Trophoblast cell (in vitro differentiated cells and primary cell): ENCODE results near the gene PXDN.

Experiments
- DNase-seq, 2 donors: peaks; one replicate each; pipeline ENCODE4 v3.0.0-alpha.2; 2016
- H2AFZ ChIP-seq: 2 replicates; pipeline ENCODE4 v1.6.1; 2013; ENCODE audit warnings: low read length, moderate library complexity, mild to moderate bottlenecking; ENCODE audit not compliant: insufficient read depth, poor library complexity
- H2AK5ac ChIP-seq: 2 replicates; pipeline ENCODE4 v1.6.1; 2013; ENCODE audit warnings: mild to moderate bottlenecking, low read length
- H2BK120ac ChIP-seq: 2 replicates; pipeline ENCODE4 v1.6.1; 2013; ENCODE audit warnings: low read length, mild to moderate bottlenecking, moderate library complexity; ENCODE audit not compliant: insufficient read depth, poor library complexity
- H2BK12ac ChIP-seq: 2 replicates; pipeline ENCODE4 v1.6.1; 2013; ENCODE audit warnings: mild to moderate bottlenecking, low read length, moderate library complexity
- H2BK5ac ChIP-seq: 2 replicates; pipeline ENCODE4 v1.6.1; 2013; ENCODE audit warnings: low read length, low read depth, moderate library complexity, mild to moderate bottlenecking; ENCODE audit not compliant: poor library complexity
- H3K14ac ChIP-seq: 2 replicates; pipeline ENCODE4 v1.6.1; 2013; ENCODE audit warnings: mild to moderate bottlenecking, low read length
- H3K18ac ChIP-seq: 2 replicates; pipeline ENCODE4 v1.6.1; 2013; ENCODE audit warnings: mild to moderate bottlenecking, low read length
- H3K23ac ChIP-seq: 2 replicates; pipeline ENCODE4 v1.6.1; 2013; ENCODE audit warnings: low read length
- H3K27ac ChIP-seq: 2 replicates; pipeline ENCODE4 v1.5.1; 2013; ENCODE audit warnings: low read depth, mild to moderate bottlenecking, inconsistent platforms, low read length, moderate library complexity
- H3K27me3 ChIP-seq: 2 replicates; pipeline ENCODE4 v1.6.1; 2013; ENCODE audit warnings: inconsistent platforms, mild to moderate bottlenecking, low read length, moderate library complexity; ENCODE audit not compliant: insufficient read depth
- H3K36me3 ChIP-seq, 2 experiments: 1 replicate in 1 of 2; 2 replicates in 1 of 2; pipeline ENCODE4 v1.6.1; 2013; ENCODE audit warnings: low read length in 2 of 2, mild to moderate bottlenecking in 2 of 2, moderate library complexity in 1 of 2; ENCODE audit not compliant: insufficient read depth in 2 of 2, control insufficient read depth in 1 of 2
- H3K4ac ChIP-seq: 2 replicates; pipeline ENCODE4 v1.6.1; 2013; ENCODE audit warnings: low read depth, mild to moderate bottlenecking, low read length, moderate library complexity
- H3K4me1 ChIP-seq, 2 experiments: 1 replicate in 1 of 2; 2 replicates in 1 of 2; pipeline ENCODE4 v1.6.1; 2013; ENCODE audit warnings: low read length in 2 of 2, mild to moderate bottlenecking in 2 of 2, moderate library complexity in 1 of 2; ENCODE audit not compliant: insufficient read depth in 2 of 2, control insufficient read depth in 1 of 2
- H3K4me2 ChIP-seq: 2 replicates; pipeline ENCODE4 v1.6.1; 2013; ENCODE audit warnings: inconsistent platforms, mild to moderate bottlenecking, low read length, moderate library complexity
- H3K4me3 ChIP-seq: 2 replicates; pipeline ENCODE4 v1.5.1; 2013; ENCODE audit warnings: mild to moderate bottlenecking, low read depth, low read length, inconsistent platforms
- H3K79me1 ChIP-seq: one replicate; pipeline ENCODE4 v1.6.1; 2013; ENCODE audit warnings: low read length
- H3K79me2 ChIP-seq: 2 replicates; pipeline ENCODE4 v1.6.1; 2013; ENCODE audit warnings: low read length, mild to moderate bottlenecking; ENCODE audit not compliant: control insufficient read depth, insufficient read depth, poor library complexity
- H3K9ac ChIP-seq: 2 replicates; pipeline ENCODE4 v1.6.1; 2013; ENCODE audit warnings: mild to moderate bottlenecking, low read length
- H3K9me3 ChIP-seq: 2 replicates; pipeline ENCODE4 v1.6.1; 2013; ENCODE audit warnings: low read depth, mild to moderate bottlenecking, control low read depth, inconsistent platforms, low read length; ENCODE audit not compliant: insufficient read depth
- H4K12ac ChIP-seq: 2 replicates; pipeline ENCODE4 v1.6.1; 2013; ENCODE audit warnings: low read depth, mild to moderate bottlenecking, low read length, moderate library complexity
- H4K8ac ChIP-seq: 2 replicates; pipeline ENCODE4 v1.6.1; 2013; ENCODE audit warnings: low read depth, mild to moderate bottlenecking, low read length, moderate library complexity
- H4K91ac ChIP-seq: one replicate; pipeline ENCODE4 v1.6.1; 2013; ENCODE audit warnings: low read depth, mild to moderate bottlenecking, low read length, moderate library complexity
- whole genome bisulfite sequencing: extraction: QIAGEN DNeasy Blood & Tissue Kit; methylation state at CpG from one replicate; pipeline ENCODE4 v1.1.7; 2013; ENCODE audit warnings: missing lambda C conversion rate; ENCODE audit not compliant: insufficient read length, insufficient coverage; ENCODE audit errors: extremely low coverage; 5-methylcytosine and 5-hydroxymethylcytosine counted together

Gene PXDN

DNA sequence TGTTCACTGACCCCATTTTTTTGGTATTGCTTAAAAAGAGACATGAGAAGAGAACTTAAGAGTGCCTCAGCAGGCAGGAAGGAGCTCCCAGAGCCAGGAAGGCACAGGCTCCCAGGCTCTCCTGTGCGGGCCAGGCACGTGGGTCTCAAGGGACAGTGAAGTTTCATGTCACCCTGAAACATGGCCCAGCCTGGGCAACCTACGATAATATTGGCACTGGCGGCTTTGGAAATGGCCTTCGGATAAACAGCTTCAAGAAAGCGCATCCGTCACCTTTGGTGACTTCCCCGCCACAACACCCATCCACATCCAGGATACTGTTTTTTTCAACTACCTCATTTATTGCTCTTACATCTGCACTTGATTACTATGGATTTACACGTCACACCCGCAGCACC lies 30.5 kb downstream of the PXDN start:
- no peak for DNase-seq

GRCh38 chr2:1713142-1713838 lies 31.0 kb downstream of the PXDN start:
- Histone ChIP-seq H3K27me3 (no peaks in the 10 kb centered on the region), H4K91ac (no peak overlapping the region), H3K4me3 (peak overlapping the region; percentile 20), H2BK5ac (no peak overlapping the region), H3K79me1 (peaks cover 5% of the 10 kb centered on the region), H2BK120ac (no peak overlapping the region), H3K23ac (no peak overlapping the region), H3K4me1 (peaks cover 21 to 31% of the 10 kb centered on the region in 2 experiments), H3K79me2 (peaks cover 10% of the 10 kb centered on the region), H3K4me2 (no peak overlapping the region), H4K12ac (no peak overlapping the region), H3K4ac (peak overlapping the region; percentile 73), H3K27ac (no peak overlapping the region), H3K36me3 (peaks cover 2 to 9% of the 10 kb centered on the region in 2 experiments), H2AK5ac (no peak overlapping the region), H3K9ac (peak overlapping the region; percentile 38), H2BK12ac (no peak overlapping the region), H4K8ac (no peak overlapping the region), H2AFZ (no peak overlapping the region), H3K9me3 (peaks cover 2% of the 10 kb centered on the region), H3K14ac (no peak overlapping the region), H3K18ac (peak overlapping the region; percentile 25)
- WGBS: no CpG with 5 or more reads among the region's 22 CpGs
- no peak for DNase-seq

More for the DNA sequence above, 30.5 kb downstream of the PXDN start:
- peaks cover 2 to 5% of the 10 kb centered on the region in 2 experiments for H3K36me3 ChIP-seq
- no peak overlapping the region for H3K9ac ChIP-seq
- no CpG with 5 or more reads among the region's 10 CpGs for WGBS
- H2AK5ac ChIP-seq: no peak overlapping the region
- H3K27me3 ChIP-seq: no peaks in the 10 kb centered on the region
- no peak overlapping the region for H3K4me3 ChIP-seq
- peak overlapping the region; percentile 26 for H3K4ac ChIP-seq
- H3K4me2 ChIP-seq: no peak overlapping the region
- peaks cover 5% of the 10 kb centered on the region for H3K79me1 ChIP-seq
- no peak overlapping the region for H4K91ac ChIP-seq
- H4K12ac ChIP-seq: no peak overlapping the region
- no peak overlapping the region for H2AFZ ChIP-seq
- H2BK12ac ChIP-seq: no peak overlapping the region
- H3K14ac ChIP-seq: no peak overlapping the region
- peaks cover 17 to 26% of the 10 kb centered on the region in 2 experiments for H3K4me1 ChIP-seq
- peak overlapping the region; percentile 25 for H3K18ac ChIP-seq
- no peak overlapping the region for H4K8ac ChIP-seq
- peaks cover 3% of the 10 kb centered on the region for H3K9me3 ChIP-seq
- no peak overlapping the region for H3K27ac ChIP-seq
- no peak overlapping the region for H3K23ac ChIP-seq
- H2BK120ac ChIP-seq: no peak overlapping the region
- no peak overlapping the region for H2BK5ac ChIP-seq
- H3K79me2 ChIP-seq: peaks cover 10% of the 10 kb centered on the region

DNA sequence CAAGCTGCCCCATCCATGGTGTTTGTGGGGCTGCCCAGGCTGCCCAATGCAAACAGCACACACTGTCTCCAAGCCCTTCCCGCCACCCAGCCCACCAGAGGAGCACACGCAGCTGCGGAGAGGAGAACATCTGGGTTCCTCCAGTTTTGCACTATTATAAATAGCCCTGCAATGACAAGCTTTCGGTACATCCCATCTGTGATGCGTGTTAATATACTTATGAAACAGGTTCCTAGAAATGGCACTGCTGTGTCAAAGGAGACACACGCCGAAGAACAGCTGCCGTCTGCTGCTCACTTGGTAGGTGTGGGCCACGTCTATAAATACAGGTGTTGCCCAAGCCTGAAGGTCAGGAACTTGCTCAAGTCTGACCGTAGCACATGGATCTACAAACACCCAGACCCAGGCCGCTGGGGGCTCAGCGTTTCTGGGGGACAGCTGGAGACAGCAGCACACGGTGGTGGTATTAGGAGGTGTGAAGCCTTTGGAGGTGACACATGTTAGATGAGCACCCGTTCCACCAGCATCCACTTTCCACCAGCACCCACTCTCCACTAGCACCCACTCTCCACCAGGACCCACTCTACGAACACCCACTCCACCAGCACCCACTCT lies 34.3 kb downstream of the PXDN start:
- no peak overlapping the region for H3K27ac ChIP-seq
- H3K4me2 ChIP-seq: no peak overlapping the region
- H3K4me3 ChIP-seq: no peak overlapping the region
- peak overlapping the region; percentile 27 for H3K18ac ChIP-seq
- H3K27me3 ChIP-seq: no peaks in the 10 kb centered on the region
- H2AFZ ChIP-seq: no peak overlapping the region
- H2BK5ac ChIP-seq: no peak overlapping the region
- no CpG with 5 or more reads among the region's 15 CpGs for WGBS
- H2AK5ac ChIP-seq: no peak overlapping the region
- H3K14ac ChIP-seq: no peak overlapping the region
- H3K79me1 ChIP-seq: no peaks in the 10 kb centered on the region
- peaks cover 3% of the 10 kb centered on the region for H3K9me3 ChIP-seq
- H3K23ac ChIP-seq: no peak overlapping the region
- H3K36me3 ChIP-seq: peaks cover 2 to 11% of the 10 kb centered on the region in 2 experiments
- peak overlapping the region; percentile 9 for H3K4ac ChIP-seq
- peaks cover 8% of the 10 kb centered on the region for H3K79me2 ChIP-seq
- no peak overlapping the region for H4K91ac ChIP-seq
- no peak overlapping the region for H2BK12ac ChIP-seq
- H4K8ac ChIP-seq: no peak overlapping the region
- DNase-seq: no peak
- H4K12ac ChIP-seq: no peak overlapping the region
- H3K9ac ChIP-seq: no peak overlapping the region
- no peak overlapping the region for H2BK120ac ChIP-seq
- H3K4me1 ChIP-seq: peaks cover 16 to 23% of the 10 kb centered on the region in 2 experiments

- no peak for DNase-seq
- H4K91ac ChIP-seq: no peak overlapping the region
- no peak overlapping the region for H2BK5ac ChIP-seq
- H2BK12ac ChIP-seq: no peak overlapping the region
- peaks cover 19 to 27% of the 10 kb centered on the region in 2 experiments for H3K4me1 ChIP-seq
- H3K4ac ChIP-seq: no peak overlapping the region
- no peak overlapping the region for H4K8ac ChIP-seq
- H2AK5ac ChIP-seq: no peak overlapping the region
- no peak overlapping the region for H3K18ac ChIP-seq
- no peak overlapping the region for H3K23ac ChIP-seq
- H3K27ac ChIP-seq: no peak overlapping the region
- H3K14ac ChIP-seq: no peak overlapping the region
- H3K9me3 ChIP-seq: peaks cover 2% of the 10 kb centered on the region
- no peak overlapping the region for H3K4me2 ChIP-seq
- no peak overlapping the region for H2BK120ac ChIP-seq
- peaks cover 7% of the 10 kb centered on the region for H3K79me2 ChIP-seq
- H3K79me1 ChIP-seq: no peaks in the 10 kb centered on the region
- H2AFZ ChIP-seq: no peak overlapping the region
- no peak overlapping the region for H4K12ac ChIP-seq
- H3K9ac ChIP-seq: no peak overlapping the region
- peaks cover 2 to 9% of the 10 kb centered on the region in 2 experiments for H3K36me3 ChIP-seq
- H3K4me3 ChIP-seq: no peak overlapping the region
- no CpG with 5 or more reads among the region's 8 CpGs for WGBS
- no peaks in the 10 kb centered on the region for H3K27me3 ChIP-seq
Observed at GRCh38 chr2:1709335-1709605, 35.0 kb downstream of the PXDN start.
